Measurements from ENCODE around the gene SIL1.

GRCh38 chr5:139167952-139168720, 30.0 kb downstream of the SIL1 start:
- TF ChIP-seq CTCF (IDR thresholded peaks at IDR 0.05) (no peak), POLR2A (IDR thresholded peaks at IDR 0.05) (no peak), POLR2AphosphoS5 (IDR thresholded peaks at IDR 0.05) (no peak), EP300 (IDR thresholded peaks at IDR 0.05) (no peak)

Measured in gastroesophageal sphincter (tissue), 3 donors.